HFFc6 (cell line): Measurements from ENCODE around the gene MPRIP. TPM values are rescaled to one million over a fixed set of nuclear protein-coding genes. Genes with fewer than 3 reads are reported as not detected.

ENCODE experiments used
- DNase-seq: peaks from one replicate; pipeline ENCODE4 v3.0.0-alpha.2; 2018
- H3K27ac Mint-ChIP-seq: 2 replicates; pipeline ENCODE4 v1.8.0; 2020; ENCODE audit warnings: mild to moderate bottlenecking, mixed read lengths
- H3K27me3 Mint-ChIP-seq: 2 replicates; pipeline ENCODE4 v1.8.0; 2021; ENCODE audit warnings: mild to moderate bottlenecking, moderate library complexity, mixed read lengths; ENCODE audit not compliant: insufficient read depth
- H3K36me3 Mint-ChIP-seq: 2 replicates; pipeline ENCODE4 v1.8.0; 2021; ENCODE audit warnings: low read depth, mixed read lengths
- H3K4me1 Mint-ChIP-seq: 2 replicates; pipeline ENCODE4 v1.8.0; 2020; ENCODE audit warnings: low read depth, mixed read lengths
- H3K4me3 Mint-ChIP-seq: 2 replicates; pipeline ENCODE4 v1.8.0; 2020; ENCODE audit warnings: mild to moderate bottlenecking, moderate library complexity, mixed read lengths
- H3K9me3 Mint-ChIP-seq: 2 replicates; pipeline ENCODE4 v1.8.0; 2020; ENCODE audit warnings: mild to moderate bottlenecking, mixed read lengths
- CTCF ChIP-seq: fragments of 200-600 bp; sonication (generic); IDR thresholded peaks from 2 replicates; pipeline ENCODE4 v1.5.0; 2021; ENCODE audit warnings: antibody characterized with exemption, mild to moderate bottlenecking
- total RNA-seq, 6 experiments: library from RNA; stranded (reverse); fragmentation: NEBNext Ultra II Directional; extraction: Animal tissue kit (Norgen Biotek cat#: 25700); gene quantifications; 2 replicates in 1 of 6; 3 replicates in 5 of 6; pipeline ENCODE4 v1.2.3, GENCODE V29; 2021

MPRIP gene
- total RNA-seq, 6 experiments from 2014 or later, result 350 to 409 (median 372) TPM

GRCh38 chr17:17200831-17201230 lies 158.6 kb downstream of the MPRIP start:
- H3K27me3 Mint-ChIP-seq, result peaks cover 13% of the 10 kb centered on the region
- H3K9me3 Mint-ChIP-seq, result no peaks in the 10 kb centered on the region
- TF ChIP-seq CTCF, result no peak
- H3K4me3 Mint-ChIP-seq, result no peak overlapping the region
- H3K4me1 Mint-ChIP-seq, result peaks cover 41% of the 10 kb centered on the region
- no peak for DNase-seq
- H3K36me3 Mint-ChIP-seq, result peaks cover 5% of the 10 kb centered on the region
- no peak overlapping the region for H3K27ac Mint-ChIP-seq

- Mint-ChIP-seq H3K4me1 (peaks cover 41% of the 10 kb centered on the region), H3K27me3 (peaks cover 13% of the 10 kb centered on the region), H3K27ac (no peak overlapping the region), H3K4me3 (no peak overlapping the region), H3K36me3 (peaks cover 5% of the 10 kb centered on the region), H3K9me3 (no peaks in the 10 kb centered on the region)
- no peak for TF ChIP-seq CTCF
- DNase-seq, result no peak
Observed at GRCh38 chr17:17201271-17201670, 159.0 kb downstream of the MPRIP start.

- H3K4me3 Mint-ChIP-seq, result no peak overlapping the region
- peaks cover 5% of the 10 kb centered on the region for H3K36me3 Mint-ChIP-seq
- peaks cover 41% of the 10 kb centered on the region for H3K4me1 Mint-ChIP-seq
- TF ChIP-seq CTCF, result no peak
- no peaks in the 10 kb centered on the region for H3K9me3 Mint-ChIP-seq
- H3K27ac Mint-ChIP-seq, result no peak overlapping the region
- H3K27me3 Mint-ChIP-seq, result peaks cover 13% of the 10 kb centered on the region
- DNase-seq, result no peak
Observed at GRCh38 chr17:17201907-17202306, 159.7 kb downstream of the MPRIP start.

- TF ChIP-seq CTCF, result no peak
- Mint-ChIP-seq H3K27ac (no peak overlapping the region), H3K36me3 (peaks cover 5% of the 10 kb centered on the region), H3K4me1 (peaks cover 36% of the 10 kb centered on the region), H3K27me3 (peaks cover 11% of the 10 kb centered on the region), H3K9me3 (no peaks in the 10 kb centered on the region), H3K4me3 (no peak overlapping the region)
- no peak for DNase-seq
Observed at GRCh38 chr17:17203173-17203730, 161.0 kb downstream of the MPRIP start.

- TF ChIP-seq CTCF, result no peak
- Mint-ChIP-seq H3K4me3 (peak overlapping the region; percentile 90), H3K4me1 (peaks cover 36% of the 10 kb centered on the region), H3K36me3 (peaks cover 5% of the 10 kb centered on the region), H3K27ac (no peak overlapping the region), H3K9me3 (no peaks in the 10 kb centered on the region), H3K27me3 (peaks cover 11% of the 10 kb centered on the region)
- DNase-seq, result no peak
Observed at GRCh38 chr17:17204041-17204591, 161.9 kb downstream of the MPRIP start.
